ENCODE measurements around the gene ADCY1.
A peak's percentile ranks its signal among the peaks of the same experiment; 100 is the strongest.

The ADCY1 gene

GRCh38 chr7:45578022-45578421, 3.9 kb downstream of the ADCY1 start:
- no peak for DNase-seq (ENCODE audit: low spot score)

DNA sequence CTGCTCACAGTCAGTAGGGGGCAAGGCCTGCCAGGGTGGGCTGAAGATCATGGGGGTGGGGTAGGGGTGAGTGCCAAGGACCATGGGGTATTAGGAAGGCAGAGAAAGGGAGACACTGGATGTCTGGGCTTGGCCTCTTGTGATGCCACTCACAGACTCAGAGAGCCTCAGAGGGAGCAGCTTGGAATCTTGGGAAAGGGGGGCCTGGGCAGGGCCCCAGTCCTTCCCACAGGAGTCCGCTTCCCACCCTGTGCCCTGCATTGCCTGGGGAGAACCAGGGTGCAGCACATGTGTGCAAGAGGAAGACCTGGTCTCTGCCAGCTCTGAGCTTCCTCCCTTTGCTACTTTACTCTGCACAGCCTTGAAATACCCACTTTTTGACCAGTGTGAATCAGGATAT, 4.3 kb downstream of the ADCY1 start:
- no peak for DNase-seq (ENCODE audit: low spot score)

GRCh38 chr7:45579391-45579801, 5.2 kb downstream of the ADCY1 start:
- peak; percentile 53 for DNase-seq (ENCODE audit: low spot score)

DNA sequence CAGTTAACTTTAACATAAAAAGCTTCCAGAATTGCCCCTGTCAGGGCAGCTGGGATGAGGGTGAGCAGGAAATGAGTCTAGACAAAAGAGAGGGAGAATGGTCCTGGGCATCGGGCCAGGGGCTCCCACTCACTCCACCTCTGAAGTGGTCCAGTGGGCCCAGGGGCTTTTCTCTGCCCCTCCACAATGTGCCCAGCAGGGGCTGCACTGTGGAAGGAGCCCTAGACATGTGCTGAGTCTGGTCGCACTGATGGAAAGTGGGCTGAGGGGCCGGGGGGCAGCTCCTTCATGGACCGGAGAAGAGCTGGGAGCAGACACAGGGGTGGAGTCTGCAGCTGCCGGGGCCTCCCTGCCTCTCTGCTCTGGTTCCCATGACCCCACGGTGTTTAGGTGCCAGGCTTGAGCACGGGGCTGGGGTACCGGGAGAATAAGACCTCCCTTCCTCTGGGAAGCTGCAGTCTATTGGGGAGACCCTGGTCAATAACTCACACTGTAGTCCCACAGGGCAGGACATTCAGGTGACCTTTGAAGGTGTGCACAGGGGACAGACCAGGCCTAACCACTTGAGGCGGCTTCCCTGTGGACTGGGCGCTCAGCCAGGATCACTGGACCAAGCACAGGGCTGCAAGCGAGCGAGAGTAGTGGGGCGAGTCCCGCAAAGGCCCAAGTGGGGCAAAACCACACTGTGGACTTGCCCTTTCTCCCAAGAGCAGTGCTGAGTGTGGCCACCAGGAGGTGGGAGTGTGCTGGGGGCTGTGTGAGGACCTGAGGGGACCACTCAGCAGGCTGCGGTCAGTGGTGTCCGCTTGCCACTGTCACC, 6.1 kb downstream of the ADCY1 start:
- DNase-seq (ENCODE audit: low spot score) = peak; percentile 64

- peak; percentile 34 for DNase-seq (ENCODE audit: low spot score)
Observed at GRCh38 chr7:45581271-45581780, 7.2 kb downstream of the ADCY1 start.

GRCh38 chr7:45582136-45582749, 8.1 kb downstream of the ADCY1 start:
- DNase-seq (ENCODE audit: low spot score) = no peak

- DNase-seq (ENCODE audit: low spot score) = peak; percentile 76
Observed at GRCh38 chr7:45582868-45583277, 8.7 kb downstream of the ADCY1 start.

DNA sequence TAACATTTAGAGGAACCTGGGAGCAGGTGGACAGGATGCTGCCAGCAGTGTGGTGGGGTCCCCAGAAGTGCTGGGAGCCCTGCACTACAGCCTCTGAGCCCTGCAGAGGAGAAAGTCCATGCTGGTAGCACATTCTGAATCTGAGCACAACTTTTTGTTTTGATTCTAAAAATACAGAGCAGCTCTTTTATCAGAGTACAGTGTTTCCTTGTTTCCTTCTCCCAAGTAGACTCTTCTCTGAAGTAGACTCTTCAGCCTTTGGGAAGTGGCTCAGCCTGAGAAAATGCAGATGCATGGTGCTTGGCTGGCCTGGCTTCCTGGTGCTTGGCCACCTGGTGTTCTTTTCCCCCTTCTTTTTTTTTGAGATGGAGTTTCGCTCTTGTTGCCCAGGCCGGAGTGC, 9.1 kb downstream of the ADCY1 start:
- no peak for DNase-seq (ENCODE audit: low spot score)

DNA sequence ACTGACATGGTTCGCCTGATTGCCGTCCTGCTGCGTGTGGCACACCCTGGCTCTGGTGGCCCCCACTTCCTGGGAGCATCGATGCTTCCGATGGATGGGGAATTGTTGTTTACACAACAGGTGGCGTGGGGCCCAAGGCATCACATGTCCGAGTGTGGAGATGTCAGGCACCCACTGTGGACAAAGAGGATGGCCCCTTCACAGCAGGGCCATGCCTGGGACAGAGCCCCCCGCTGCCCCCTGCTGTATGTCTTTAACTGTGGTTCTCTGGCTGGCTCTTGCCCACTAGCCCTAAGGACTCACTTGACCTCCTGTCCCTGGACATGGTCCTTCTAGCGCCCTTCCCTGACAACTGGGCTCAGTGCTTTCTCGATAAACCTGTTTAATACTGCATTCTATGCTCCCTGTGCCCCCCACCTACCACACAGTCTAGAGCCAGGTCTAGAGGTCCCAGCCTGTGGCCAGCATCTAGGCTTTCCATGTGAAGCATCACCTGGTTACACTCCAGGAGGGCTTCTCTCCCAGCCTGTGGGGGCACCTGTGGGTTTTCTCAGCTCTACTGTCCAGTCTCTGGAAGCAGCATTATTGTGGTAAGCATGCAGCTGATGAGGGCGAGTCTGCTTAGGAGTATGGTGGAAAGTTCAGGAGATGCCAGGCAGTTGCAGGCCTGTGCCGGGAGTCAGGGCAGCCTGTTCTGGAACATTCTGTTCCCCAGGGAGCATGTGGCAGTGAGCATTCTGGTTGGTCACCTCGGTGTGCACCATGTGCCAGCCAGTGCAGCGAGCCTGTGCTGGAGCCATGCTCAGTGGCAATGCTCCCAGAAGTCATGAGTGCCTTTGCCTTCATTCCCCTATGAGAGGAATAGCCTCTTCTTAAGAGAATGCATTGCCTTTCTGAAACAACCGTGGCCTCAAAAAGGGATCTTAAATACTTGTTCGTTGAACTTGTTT, 10.4 kb downstream of the ADCY1 start:
- no peak for DNase-seq (ENCODE audit: low spot score)

GRCh38 chr7:45585628-45586027, 11.5 kb downstream of the ADCY1 start:
- DNase-seq (ENCODE audit: low spot score) = no peak

DNA sequence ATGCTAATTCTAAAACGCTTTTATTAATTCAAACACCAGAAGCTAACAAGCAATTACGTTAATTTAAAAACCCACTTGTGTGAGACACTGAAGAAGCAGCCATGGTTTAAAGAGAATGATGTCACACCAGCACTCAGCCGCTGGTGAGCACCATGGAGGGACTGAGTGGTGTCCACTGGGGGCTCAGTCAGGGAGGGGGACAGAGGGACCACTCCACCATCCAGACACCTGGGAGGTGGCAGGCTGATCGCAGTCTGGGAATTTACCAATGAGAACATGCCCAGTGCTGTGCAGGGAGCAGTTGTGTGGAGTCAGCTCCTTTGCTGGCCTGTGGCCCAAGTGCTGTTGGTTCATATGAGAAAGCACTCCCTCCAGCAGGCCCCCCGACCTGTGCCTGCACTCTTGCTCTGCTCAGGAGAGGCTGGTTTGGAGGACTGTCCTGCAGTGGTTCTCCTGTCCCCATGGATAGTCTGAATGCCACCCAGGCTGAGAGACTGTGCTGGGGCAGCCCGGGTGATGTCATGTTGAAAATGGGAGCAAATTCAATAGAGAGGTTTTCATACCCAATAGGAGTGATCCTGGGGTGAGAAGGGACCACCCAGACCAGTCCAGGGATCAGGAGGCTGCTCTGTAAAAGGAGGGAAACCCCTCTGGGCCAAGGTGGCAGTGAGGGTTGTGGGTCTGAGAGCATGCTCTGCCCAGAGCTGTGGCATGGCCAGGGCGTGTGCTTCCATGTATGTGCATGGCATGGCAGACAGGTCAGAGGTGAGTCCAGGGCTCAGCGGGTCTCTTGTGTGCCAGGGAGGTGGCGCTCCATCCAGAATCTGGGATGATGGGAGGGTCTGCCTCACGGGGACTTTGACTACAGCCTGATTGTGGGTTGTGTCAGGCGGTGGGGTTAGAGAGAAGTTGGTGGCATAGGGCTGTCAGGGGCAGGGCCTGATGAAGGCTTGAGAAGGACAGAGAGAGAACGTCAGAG, 12.7 kb downstream of the ADCY1 start:
- DNase-seq (ENCODE audit: low spot score) = no peak

- no peak for DNase-seq (ENCODE audit: low spot score)
Observed at GRCh38 chr7:45588466-45588865, 14.3 kb downstream of the ADCY1 start.

DNA sequence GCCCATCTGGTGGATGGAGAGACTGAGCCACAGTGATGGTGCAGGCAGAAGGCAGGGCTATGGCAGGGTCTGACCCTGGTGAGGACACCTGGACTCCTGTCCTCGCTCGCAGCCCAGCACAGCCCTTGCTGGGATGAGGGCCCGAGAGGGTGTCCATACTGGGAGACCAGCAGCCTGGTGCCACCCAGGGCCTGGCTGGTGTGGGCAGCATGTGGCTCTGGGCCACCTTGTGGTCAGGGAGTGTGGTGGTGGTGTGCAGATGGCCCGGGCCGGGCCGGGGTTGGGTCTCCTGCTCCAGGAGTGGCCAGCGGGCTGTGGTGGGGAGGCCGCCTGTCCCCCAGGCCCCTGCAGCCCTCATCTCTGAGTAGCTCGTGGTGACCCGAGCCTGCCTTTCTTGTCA, 14.9 kb downstream of the ADCY1 start:
- DNase-seq (ENCODE audit: low spot score) = no peak

GRCh38 chr7:45589915-45590678, 15.9 kb downstream of the ADCY1 start:
- DNase-seq (ENCODE audit: low spot score) = peak; percentile 39

DNA sequence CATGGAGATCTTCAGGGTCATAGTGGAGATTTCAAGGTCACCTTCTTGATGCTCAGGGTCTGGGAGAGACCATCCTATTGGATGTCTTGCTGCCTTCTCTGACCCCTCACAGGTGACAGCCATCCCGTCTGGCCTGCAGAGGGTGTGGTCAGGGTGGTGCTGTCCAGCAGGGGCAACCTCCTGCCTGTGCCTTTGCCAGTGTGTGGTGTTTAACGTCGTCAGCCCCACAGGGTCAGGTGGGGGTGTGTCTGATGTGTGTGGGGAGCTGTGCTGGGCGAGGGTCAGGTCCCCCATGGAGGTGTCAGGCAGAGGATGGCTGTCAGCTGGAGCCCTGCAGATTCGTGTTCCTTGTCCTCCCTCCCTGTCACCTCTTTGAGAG, 16.5 kb downstream of the ADCY1 start:
- DNase-seq (ENCODE audit: low spot score) = no peak

- peak; percentile 29 for DNase-seq (ENCODE audit: low spot score)
Observed at GRCh38 chr7:45591101-45591906, 17.1 kb downstream of the ADCY1 start.

DNA sequence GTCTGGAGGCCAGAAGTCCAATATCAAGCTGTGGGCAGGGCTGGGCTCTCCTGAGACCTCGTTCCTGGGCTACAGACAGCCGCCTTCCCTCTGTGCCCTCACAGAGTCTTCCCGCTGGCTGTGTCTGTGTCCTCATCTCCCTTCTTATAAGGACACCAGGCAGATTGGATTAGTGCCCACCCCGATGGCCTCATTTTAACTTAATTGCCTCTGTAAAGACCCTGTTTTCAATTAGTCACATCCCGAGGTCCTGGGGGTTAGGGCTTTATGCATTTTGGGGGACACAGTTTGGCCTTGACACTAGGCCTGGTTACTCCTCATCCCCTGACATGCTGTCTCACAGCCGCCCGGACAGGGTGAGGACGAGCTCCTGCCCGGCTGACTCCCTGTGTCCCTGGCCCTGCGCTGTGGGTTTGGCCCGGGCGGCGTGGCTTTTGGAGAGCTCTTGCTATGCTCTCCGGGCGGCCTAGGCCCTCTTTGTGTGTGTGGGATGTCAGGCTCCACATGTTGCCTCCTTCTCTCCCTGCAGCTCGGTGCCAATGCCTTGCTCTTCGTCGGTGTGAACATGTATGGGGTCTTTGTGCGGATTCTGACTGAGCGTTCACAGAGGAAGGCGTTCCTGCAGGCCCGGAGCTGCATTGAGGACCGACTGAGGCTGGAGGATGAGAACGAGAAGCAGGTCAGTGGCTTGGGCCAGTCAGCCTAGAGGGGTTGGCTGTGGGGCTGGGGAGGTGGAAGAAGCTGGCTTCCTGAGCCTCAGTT, 18.2 kb downstream of the ADCY1 start:
- peak; percentile 32 for DNase-seq (ENCODE audit: low spot score)

DNA sequence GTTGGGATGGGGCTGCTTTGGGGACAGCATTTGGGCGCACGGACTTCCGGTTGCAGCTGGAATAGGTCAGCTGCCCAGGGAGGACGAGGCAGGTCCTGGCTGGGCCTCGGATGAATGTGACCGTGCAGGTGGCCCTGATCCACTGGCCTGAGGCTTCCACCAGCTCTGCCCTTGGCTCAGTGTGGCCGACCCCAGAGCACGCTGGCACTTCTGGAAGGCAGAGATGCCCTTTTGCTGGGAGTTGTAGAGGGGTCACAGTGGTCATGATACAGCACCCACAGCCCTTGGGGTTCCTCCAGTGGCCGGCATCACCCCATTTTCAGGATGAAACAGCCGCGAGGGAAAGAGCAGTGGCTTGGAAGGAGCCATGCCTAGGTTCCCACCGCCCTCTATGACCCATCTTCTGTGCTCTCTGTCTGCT, 19.0 kb downstream of the ADCY1 start:
- DNase-seq (ENCODE audit: low spot score) = peak; percentile 26

GRCh38 chr7:45593877-45594276, 19.7 kb downstream of the ADCY1 start:
- peak; percentile 24 for DNase-seq (ENCODE audit: low spot score)
